NCI-H1417 (cell line): Measurements from ENCODE around the gene SCUBE3.

Experiments
- DNase-seq, 3 experiments: peaks; one replicate each; lab custom pipeline; 2025; lab: John Stamatoyannopoulos, UW

SCUBE3 gene

DNA sequence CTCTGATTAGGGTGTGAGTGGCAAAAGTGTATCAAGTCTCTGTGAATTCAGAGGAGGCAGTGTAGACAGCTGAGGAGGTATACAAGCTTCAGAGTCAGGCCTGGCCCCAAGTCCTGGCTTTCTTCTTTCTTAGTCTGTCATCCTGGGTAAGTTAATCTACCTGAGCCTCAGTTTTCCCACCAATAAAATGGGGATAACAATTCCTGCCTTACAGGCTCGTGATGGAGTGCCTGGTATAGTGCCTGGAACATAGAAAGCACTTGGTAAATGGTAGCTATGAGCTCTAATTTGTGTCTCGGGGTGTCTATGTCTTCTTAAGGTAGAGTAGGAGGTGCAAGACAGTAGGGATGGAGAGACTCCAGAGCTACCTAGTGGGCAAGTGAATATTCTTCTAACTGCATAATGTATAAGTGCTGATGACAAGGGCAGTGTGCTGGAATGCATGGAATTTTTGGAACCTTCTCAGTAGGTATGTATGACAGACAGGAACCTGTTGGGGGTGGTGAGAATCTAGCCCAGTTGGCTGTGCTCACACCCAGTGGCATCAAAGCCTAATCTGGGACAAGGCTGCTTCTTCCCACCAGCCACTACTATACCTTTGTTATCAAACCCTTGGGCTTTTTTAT is 4.0 kb upstream of the SCUBE3 start:
- no peak for DNase-seq

DNA sequence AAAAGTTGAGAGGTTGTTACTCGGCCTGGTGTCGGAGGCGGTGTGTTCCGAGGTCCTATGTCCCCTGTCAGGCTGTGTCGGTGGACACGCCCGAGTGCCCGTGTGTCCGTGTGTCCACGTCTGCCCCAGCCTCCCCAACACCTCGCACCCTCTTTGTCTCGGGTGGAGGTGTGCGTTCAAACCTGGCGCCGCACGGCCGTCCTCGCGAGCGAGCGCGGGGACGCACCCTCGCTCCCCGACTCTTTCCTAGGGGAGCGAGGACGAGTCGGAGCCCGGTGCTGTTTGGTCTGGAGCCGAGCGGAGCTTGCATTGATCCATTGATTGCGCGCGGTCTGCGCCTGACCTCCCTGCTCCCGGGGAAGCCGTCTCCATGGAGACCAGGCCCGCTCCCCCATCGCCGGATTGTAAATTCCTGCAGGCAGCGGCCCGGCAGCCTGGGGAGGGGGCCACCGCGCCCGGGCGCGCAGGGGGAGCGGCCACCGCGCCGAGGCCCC is 411 bp upstream of the SCUBE3 start:
- peak in 2 of 3 experiments; percentile 55 for DNase-seq

DNA sequence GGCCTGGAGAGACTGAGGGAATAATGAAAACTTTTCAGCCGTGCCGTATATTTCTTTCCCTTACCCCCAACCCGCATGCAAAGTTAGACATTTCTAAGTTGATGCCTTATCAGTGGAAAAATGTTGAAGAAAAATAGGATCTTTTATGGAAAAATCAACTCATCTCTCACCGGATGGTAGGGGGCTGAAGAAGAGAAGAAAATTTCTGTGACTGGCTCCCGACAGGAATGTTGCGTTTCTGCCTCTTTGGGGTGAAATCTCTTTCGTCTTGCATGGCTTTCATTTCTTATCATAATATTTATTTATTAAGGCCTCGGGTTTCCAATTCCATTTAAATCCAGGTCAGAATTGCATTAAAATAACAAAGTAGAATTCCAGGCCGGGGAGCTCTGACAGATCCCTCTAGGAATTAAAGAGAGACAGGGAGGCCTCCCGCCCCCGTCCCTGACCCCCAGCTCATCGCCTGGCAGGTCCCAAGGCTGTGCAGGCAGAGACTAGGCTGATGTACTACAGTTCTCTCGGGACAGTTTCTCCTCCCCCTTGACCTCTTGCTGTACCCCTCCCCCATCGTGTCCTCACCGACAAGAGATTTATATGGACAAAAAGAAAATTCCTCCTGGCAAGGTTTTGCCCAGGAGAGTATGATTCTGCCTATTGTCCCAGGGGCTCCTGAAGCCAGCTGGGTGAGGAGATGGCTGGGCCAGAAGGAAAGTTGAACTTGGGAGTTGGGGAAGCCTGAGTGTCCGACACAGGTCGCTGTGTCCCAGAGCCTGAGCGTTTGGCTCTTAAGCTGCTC is 1.3 kb downstream of the SCUBE3 start:
- DNase-seq: peak in 1 of 3 experiments; percentile 28

DNA sequence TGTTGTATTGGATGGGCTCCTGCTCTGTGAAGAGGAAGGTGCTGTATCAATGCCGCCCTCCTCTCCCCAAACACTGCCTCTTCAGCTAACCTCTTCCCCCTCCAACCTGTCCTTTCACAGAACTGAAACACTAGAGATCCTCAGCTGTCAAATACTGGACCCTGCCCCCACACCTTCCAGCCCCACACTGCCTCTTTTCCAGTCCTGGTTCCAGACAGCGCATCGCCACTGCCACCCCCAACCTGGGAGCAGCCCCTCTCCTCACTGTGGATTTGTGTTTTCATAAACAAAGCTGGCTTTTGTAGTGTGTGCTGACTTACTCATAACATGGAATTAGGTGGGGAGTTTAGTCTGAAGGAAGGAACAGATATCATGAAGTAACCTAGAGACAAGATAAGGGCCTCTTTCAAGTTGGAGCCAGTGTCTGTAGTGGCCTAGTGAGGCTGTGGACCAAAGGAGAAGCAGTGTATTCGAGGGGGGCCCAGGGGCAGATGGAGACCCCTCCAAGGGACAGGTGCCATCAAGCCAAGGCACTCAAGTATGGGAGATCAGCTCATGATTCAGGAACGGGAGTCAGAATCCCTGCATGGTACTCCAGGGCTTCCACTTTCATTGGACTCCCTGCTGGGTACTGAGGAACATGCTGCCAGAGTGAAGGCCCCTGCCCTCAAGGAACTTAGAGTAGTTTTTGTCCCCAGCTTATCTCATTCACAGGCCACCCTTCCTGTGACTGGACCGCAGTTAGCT is 2.1 kb downstream of the SCUBE3 start:
- peak in 1 of 3 experiments; percentile 28 for DNase-seq

DNA sequence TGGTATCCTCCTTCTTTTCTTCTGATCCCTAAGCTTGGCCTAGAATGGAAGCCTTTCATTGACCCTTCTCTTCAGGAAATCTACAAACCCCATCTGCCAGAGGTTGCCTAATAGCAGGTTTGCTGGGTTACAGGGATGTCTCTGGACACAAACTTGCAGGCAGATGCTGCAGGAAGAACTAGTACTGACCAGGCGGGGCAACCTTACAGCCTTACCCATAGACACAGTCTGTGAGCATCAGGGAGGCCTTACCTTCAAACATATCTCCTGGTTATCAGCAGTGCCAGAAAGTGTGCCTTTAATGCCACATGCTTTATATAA is 2.6 kb downstream of the SCUBE3 start:
- DNase-seq: no peak

DNA sequence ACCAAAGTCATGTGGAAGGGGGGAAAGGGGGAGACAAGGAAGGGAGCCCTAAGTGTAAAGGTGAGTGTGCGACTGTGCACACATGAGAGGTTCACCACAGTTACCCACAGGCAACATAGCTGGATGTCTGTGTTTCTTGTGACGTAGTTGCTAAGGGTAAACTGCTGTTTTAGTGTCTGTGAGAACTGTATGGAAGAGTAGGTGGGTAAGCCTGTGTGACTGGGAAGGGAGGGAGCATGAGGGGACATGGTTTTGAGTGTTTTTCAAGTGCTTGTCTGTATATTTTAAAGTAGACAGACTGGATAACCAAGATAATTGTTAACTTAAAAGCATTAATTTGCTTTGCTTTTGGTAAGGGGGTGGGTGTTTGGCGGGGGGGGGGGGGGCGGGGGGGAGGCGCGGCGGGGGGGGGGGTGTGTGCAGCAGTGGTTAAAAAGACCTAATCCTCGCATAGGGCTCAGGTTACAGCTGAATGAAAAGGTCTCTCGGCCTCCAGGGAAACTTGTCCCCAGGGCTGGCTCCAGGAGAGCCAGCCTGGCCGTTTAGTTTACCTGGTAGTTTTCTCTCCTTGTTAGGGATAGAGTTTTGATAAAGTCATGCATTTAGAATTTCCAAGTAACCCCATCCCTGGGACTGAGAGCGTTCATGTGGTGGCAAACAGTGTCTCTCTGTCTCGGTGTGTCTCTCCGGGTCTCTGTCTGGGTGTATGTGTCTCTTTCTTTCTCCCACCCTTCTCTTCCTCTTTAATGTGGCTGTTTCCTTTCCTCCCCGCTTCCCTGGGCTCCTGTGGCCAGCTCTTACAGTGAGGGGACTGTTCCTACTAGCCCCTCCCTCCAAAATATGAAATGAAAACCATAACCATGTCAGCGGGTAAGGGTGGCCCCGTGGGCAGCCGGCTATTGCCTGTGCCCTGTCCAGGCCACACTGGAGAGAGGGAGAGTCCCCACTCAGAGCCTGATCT is 3.4 kb downstream of the SCUBE3 start:
- peak in 2 of 3 experiments; percentile 41 to 77 for DNase-seq

DNA sequence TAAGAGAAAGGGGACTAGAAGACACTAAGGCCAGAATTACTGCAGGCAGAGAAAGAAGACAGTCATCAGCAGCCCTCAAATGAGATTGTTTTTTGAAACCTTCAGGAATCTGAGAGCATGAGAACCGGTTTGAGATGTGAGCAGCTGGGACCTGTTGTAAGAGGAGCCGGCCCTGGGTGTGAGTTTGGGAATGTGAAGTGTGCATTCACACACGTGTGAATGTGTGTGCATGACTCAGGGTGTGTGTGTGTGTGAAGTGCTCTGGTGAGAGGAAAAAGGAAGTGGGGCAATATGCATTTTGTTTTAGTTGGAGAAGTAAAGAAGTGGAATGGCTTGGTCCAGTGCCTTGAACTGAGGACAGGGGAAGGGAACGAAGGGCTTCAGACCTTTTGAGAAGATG is 4.3 kb downstream of the SCUBE3 start:
- no peak for DNase-seq

DNA sequence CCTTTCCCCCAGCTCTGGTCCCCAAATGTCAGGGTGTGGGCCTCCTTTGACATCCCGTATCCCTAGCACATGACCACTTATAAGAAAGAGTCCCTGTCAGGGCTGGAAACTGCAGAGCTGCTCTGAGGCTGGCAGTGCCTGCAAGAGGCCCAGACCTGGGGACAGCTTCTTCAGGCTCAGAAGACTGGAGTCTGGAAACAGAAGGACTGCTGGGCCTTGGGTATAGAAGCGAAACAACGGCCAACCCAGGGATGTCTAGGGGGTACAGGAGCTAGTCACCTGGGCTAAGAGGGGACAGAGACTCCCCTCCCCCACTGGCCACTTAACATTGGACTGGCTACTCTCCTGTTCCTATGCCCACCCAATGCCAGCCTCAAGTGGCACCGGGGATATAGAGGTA is 4.7 kb downstream of the SCUBE3 start:
- no peak for DNase-seq

DNA sequence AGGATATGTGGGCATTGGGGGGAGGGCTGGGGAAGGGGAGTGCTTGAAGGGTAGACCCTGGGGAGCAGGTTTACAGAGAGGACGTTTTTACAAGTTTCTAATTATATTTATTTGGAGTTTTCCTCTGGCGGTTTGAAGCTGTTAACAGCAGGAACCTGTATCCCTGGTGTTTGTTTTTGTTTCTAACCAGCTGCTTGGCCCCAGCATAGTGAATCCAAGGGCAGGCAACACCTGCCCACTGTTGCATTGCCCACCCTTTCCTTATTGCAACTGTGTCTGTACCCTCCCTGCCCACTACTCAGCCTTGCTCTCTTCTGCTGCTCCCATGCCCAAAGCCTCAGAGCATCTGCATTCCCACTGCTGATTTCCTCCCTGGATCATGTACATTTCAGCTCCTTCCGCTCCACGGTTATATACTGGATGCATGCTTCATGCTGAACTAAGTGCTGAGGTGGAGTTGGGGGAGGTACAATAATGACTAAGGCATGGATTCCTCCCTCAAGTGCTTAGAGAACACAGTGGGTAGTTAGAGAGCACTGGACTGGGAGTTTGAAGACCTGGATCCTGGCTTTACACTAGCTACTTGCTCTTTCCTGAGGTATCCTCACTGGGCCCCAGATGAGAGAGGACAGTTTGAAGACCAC is 6.0 kb downstream of the SCUBE3 start:
- DNase-seq: peak in 2 of 3 experiments; percentile 72 to 90

DNA sequence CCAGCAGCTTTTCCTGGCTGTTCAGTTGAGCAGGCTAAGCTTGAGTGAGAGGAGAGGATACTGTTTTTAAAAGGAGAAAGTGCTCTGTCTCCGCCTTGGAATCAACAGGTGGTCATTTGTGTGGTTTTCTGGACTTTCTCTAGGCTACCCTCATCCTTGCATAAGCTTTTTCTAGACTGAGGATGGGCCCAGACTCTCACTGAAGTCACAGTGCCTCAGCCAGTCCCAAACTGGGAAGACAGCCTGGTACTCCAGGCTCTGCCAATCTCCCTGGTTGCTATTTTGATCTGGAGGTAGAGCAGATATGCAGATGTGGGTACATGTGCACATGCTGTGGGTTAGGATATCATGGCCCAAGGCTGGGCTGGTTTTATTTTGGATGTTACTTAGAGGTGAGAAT is 7.0 kb downstream of the SCUBE3 start:
- no peak for DNase-seq

DNA sequence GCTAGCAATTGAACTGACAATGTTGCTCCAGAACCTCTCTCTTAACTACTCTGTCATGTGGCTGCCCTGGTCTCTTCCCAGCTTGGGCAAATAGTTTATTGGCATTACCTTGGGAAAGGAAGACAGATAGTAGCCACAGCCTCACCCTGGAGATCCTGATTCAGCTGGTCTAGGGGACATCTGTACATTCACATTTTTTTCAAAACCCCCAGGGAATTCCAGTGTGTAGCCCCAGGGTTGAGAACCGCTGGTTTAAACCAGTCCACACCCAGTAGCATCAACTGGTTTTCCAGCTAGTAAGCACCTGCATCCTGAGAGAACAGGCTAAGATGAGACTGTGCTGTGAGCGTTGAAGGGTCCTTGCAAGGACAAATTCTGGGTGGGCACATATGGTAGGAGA is 9.6 kb downstream of the SCUBE3 start:
- DNase-seq: no peak

DNA sequence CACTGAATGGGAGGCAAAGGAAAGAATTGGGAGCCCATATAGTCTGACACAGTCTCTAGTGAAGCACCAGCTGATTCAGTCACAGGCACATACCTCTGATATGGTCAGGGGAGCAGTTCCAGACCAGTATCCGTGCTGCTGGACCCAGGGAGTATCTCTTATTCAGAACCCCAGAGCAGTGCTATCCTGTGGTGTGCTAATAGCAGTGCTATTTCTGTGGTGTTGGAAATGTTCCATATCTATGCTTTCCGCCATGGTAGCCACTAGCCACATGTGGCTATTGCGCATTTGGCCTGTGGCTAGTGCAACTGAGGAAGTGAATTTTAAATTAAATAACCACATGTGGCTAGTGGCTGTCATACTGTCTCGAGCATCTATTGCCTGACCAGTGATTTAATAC is 11.0 kb downstream of the SCUBE3 start:
- DNase-seq: peak in 1 of 3 experiments; percentile 47

DNA sequence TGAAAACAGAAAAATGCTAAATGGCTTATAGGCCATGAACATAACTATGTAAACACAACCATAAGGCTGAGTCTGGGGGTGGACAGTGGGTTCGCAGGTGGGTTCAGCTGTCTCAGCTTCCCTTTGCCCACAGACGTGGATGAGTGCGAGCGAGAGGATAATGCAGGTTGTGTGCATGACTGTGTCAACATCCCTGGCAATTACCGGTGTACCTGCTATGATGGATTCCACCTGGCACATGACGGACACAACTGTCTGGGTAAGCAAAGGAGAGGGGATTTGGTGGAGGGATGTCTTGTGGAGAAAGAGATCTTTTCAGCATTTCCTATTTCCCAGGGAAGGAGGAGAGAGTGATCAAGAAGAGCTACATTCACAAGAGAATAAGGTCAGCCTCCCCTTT is 14.7 kb downstream of the SCUBE3 start:
- peak; percentile 36 to 89 (median 65) for DNase-seq

DNA sequence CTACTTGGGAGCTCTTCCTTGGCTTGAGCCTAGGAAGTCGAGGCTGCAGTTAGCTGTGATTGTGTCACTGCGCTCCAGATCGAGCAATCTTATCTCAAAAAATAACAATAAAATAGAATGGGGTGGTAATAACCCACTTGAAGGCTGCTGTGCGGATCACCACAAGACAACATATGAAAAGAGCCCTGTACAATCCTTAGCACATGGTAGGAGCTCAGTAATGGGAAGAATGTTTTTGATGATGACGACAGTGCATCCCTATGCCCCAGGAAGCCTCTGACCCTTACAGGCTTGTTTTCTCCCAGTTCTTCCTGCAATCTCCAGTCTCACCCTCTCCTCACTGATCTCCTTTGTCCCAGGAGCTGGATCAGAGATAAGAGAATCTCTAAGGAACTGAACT is 15.5 kb downstream of the SCUBE3 start:
- no peak for DNase-seq

DNA sequence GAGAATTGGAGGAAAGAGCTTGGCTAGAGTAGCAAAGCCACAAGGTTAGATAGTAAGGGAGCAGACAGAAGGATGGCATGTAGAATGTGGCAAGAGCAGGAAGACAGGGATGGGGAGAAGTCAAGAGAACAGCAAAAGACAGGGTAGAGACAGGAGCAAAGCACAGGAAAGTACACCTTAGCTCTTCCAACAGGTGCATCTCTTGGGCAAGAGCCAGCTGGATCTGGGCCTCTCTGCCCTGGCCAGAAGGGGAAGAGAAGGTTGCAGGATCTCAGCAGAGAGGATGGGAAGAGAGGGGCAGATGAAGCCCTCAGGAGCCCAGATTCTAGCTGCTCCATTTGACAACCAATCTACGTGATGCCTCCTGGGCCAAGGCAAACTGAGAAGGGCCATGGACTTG is 16.7 kb downstream of the SCUBE3 start:
- no peak for DNase-seq

DNA sequence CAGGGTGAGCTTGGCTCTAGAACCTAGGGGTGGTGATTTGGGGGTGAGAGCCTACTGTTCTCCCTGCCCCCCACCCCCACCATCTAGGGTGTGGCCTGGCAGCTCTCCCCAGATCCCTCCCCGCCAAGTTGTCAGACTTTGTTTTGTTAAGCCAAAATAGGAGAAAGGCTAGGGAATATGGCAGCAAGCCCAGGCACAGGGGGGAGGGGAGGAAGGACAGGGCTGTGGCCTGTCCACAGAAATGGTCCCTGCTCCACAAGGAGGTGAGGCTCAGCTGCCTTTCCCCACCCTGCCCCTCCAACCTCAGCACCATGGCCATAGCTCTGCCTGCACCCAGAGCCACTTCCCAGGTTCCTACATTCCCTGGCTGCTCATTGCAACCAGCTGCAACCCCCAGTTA is 17.2 kb downstream of the SCUBE3 start:
- DNase-seq: no peak

DNA sequence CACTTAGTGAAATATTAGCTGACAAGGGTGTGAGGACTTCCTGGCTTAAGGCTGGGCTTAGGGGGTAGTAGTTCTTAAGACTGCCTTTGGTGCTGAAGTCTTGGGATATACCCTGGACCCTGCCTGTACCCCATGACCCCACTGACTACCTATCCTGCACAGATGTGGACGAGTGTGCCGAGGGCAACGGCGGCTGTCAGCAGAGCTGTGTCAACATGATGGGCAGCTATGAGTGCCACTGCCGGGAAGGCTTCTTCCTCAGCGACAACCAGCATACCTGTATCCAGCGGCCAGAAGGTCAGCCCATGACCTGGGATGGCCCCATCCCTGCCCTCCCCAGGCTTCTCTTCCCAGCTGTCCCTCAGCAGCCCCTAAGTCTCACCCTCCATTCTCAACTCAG is 17.8 kb downstream of the SCUBE3 start:
- no peak for DNase-seq

DNA sequence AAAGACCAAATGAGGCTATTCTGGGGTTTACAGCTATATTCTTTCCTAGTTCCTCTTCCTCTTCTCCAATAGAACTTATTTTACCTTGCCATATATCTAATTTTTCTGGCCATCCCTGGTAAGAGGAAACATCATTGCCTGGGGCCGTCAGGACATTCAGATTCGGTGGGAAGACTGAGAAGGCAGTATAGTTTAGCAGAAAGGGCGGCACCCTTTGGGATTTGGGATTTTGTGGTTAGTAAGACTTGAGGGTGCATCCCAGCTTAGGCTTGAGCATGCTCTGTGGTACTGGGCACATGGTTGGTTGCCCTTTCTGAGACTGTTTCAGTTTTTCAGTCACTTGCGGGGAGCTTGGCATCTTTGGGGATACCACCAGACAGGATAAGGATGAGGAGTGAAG is 21.1 kb downstream of the SCUBE3 start:
- no peak for DNase-seq

DNA sequence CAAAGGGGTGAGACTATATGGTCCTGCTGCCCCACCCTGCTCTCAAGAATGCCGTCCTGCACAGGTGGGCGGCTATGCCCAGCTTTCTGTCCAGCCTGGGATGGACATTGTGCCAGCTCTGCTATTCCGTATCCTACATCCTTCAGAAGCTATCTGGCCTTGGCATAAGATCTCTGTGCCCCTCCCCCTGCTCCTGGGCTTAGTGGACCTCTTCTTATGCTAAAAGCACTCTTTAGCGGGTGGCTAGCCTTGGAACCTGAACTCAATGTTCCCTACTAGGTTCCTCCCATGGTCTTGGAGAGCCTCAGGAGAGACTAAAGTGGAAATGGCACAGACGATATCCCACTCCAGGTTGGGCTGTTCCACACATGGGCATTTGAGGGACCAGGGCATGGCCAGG is 22.5 kb downstream of the SCUBE3 start:
- no peak for DNase-seq

DNA sequence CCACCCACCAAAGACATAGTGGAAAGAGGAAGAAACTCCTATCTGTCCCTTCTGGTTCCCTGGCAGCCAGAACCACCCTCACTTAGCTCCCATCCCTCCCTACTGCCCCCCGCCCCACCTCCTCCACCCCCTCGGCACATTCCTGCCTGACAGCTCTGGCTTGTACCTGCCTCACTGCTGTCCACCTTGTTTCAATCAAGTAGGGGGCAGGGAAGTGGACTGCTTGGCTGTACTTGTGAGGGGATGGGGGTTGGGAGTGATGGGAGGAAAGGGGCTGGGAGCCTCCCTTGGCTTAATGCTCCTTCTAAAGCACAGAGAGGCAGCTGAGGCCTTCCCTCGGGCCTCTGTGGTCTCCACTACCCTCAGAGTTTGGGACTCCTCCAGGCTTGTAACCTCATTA is 23.7 kb downstream of the SCUBE3 start:
- DNase-seq: no peak

DNA sequence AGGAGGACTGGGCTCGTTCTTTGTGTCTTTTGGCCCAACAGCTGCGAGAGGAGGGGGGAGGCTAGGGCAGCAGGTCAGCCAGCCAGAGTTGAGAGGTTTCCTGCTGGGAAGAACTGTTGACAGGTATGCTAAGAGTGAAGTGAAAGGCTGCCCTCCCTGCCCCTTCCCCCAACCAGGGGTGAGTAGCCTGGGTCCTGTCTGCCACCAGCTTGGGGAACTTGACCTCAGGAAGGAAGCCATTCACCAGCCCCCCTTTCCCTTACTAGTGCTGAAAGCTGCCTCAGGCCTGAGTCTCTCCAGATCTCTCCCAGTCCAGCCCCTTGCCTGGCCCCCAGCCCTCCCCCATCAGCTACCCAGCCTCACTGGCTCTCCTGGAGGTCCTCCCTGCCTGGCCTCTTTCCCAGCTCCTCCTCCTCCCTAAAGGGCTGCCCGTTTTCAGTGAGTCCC is 25.1 kb downstream of the SCUBE3 start:
- peak in 2 of 3 experiments; percentile 53 to 85 for DNase-seq
